Right lobe of liver (tissue), 6 donors: ENCODE data around the gene PCDHGA2. TPM values are rescaled to one million over a fixed set of nuclear protein-coding genes. Genes with fewer than 3 reads are reported as not detected.

ENCODE experiments used
- ATAC-seq, 4 donors: fragments of 200-7000 bp; cut with Tn5 transposase; one replicate each; pipeline ENCODE4 v1.9.1; 2020; ENCODE audit warnings: mild to moderate bottlenecking in 4 of 4, moderate library complexity in 4 of 4
- DNase-seq, 3 donors: peaks; one replicate each; pipeline ENCODE4 v3.0.0-alpha.2; 2020
- H3K27ac ChIP-seq, 3 donors: fragments of 200-600 bp; one replicate each; pipeline ENCODE4 v1.8.0; 2022
- H3K27me3 ChIP-seq, 2 donors: fragments of 200-600 bp; one replicate each; pipeline ENCODE4 v1.8.0; 2022
- H3K36me3 ChIP-seq, 4 donors: fragments of 200-600 bp; sonication (generic) in 1 of 4; one replicate each; pipeline versions ENCODE4 v1.5.1 to v1.8.0; 2017 to 2022; ENCODE audit warnings: control low read depth in 1 of 4
- H3K4me1 ChIP-seq, 4 donors: fragments of 200-600 bp; sonication (generic) in 1 of 4; one replicate each; pipeline versions ENCODE4 v1.5.1 to v1.8.0; 2017 to 2022; ENCODE audit warnings: control low read depth in 1 of 4
- H3K4me3 ChIP-seq, 3 donors: fragments of 200-600 bp; one replicate each; pipeline ENCODE4 v1.8.0; 2022
- H3K9me3 ChIP-seq, 4 donors: fragments of 200-600 bp; sonication (generic) in 1 of 4; one replicate each; pipeline versions ENCODE4 v1.5.1 to v1.8.0; 2017 to 2022; ENCODE audit warnings: control low read depth in 1 of 4
- POLR2A ChIP-seq: fragments of 450-650 bp; IDR thresholded peaks from one replicate; pipeline ENCODE4 v1.6.1; 2017; ENCODE audit warnings: antibody characterized with exemption, mild to moderate bottlenecking
- WGBS: methylation state at CpG from one replicate; pipeline ENCODE4 v1.1.6; 2018; ENCODE audit warnings: low coverage, low lambda C conversion rate; ENCODE audit not compliant: insufficient coverage; ENCODE audit errors: missing lambda C conversion rate; 5-methylcytosine and 5-hydroxymethylcytosine counted together
- intact Hi-C, 2 donors: fragments of 100-400 bp; cut with DNase I; formaldehyde crosslinking; loops; one replicate each; pipeline versions ENCODE4 v1.11.2 to v1.14.1; 2022
- total RNA-seq, 6 experiments: library from RNA; depleted of rRNA in 2 of 6; stranded (reverse); fragments of >200 nt in 2 of 6; fragmentation: NEBNext Ultra II Directional in 3 of 6; extraction: Animal tissue kit (Norgen Biotek cat#: 25700) in 3 of 6; gene quantifications; one replicate each; pipeline versions ENCODE4 v1.1.0 to v1.2.4, GENCODE V29; 2016 to 2023
- TF ChIP-seq, protein P1 (sequence below), 4 donors: fragments of 200-600 bp in 3 of 4; fragments of 450-650 bp in 1 of 4; IDR thresholded peaks; one replicate each; pipeline versions ENCODE4 v1.5.1 to v1.8.0; 2016 to 2022; ENCODE audit warnings: antibody characterized with exemption in 4 of 4, mild to moderate bottlenecking in 2 of 4
- donor health status: DM: no; HTN: yes; CAD: no.
- donor health status: DM: no; HTN: no; CAD: no.
- donor health status: DM: no; HTN: no; CAD: no.
- donor health status: DM: no; HTN: yes; CAD: no.
- donor health status: DM: no; HTN: yes; CAD: no.

PCDHGA2 gene
- total RNA-seq, 6 experiments from 2014 or later = 0.49 to 0.88 (median 0.57) TPM

- peaks cover 0 to 3% (median 0%) of the 10 kb centered on the region in 4 donors for H3K36me3 ChIP-seq
- TF ChIP-seq, protein P1, sequence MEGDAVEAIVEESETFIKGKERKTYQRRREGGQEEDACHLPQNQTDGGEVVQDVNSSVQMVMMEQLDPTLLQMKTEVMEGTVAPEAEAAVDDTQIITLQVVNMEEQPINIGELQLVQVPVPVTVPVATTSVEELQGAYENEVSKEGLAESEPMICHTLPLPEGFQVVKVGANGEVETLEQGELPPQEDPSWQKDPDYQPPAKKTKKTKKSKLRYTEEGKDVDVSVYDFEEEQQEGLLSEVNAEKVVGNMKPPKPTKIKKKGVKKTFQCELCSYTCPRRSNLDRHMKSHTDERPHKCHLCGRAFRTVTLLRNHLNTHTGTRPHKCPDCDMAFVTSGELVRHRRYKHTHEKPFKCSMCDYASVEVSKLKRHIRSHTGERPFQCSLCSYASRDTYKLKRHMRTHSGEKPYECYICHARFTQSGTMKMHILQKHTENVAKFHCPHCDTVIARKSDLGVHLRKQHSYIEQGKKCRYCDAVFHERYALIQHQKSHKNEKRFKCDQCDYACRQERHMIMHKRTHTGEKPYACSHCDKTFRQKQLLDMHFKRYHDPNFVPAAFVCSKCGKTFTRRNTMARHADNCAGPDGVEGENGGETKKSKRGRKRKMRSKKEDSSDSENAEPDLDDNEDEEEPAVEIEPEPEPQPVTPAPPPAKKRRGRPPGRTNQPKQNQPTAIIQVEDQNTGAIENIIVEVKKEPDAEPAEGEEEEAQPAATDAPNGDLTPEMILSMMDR (IDR thresholded peaks at IDR 0.05) = no peak
- TF ChIP-seq POLR2A = no peak
- H3K9me3 ChIP-seq = peaks cover 0 to 14% (median 5%) of the 10 kb centered on the region in 4 donors
- H3K4me1 ChIP-seq = no peaks in the 10 kb centered on the region
- 47% methylated on average over 10 of the region's 10 CpGs for WGBS
- no peak overlapping the region for H3K4me3 ChIP-seq
- ATAC-seq (no peak), DNase-seq (no peak)
- no peak overlapping the region for H3K27ac ChIP-seq
- intact Hi-C loops = no loop called here
- H3K27me3 ChIP-seq = no peaks in the 10 kb centered on the region
Measured at GRCh38 chr5:141388661-141389060, 50.1 kb downstream of the PCDHGA2 start.

DNA sequence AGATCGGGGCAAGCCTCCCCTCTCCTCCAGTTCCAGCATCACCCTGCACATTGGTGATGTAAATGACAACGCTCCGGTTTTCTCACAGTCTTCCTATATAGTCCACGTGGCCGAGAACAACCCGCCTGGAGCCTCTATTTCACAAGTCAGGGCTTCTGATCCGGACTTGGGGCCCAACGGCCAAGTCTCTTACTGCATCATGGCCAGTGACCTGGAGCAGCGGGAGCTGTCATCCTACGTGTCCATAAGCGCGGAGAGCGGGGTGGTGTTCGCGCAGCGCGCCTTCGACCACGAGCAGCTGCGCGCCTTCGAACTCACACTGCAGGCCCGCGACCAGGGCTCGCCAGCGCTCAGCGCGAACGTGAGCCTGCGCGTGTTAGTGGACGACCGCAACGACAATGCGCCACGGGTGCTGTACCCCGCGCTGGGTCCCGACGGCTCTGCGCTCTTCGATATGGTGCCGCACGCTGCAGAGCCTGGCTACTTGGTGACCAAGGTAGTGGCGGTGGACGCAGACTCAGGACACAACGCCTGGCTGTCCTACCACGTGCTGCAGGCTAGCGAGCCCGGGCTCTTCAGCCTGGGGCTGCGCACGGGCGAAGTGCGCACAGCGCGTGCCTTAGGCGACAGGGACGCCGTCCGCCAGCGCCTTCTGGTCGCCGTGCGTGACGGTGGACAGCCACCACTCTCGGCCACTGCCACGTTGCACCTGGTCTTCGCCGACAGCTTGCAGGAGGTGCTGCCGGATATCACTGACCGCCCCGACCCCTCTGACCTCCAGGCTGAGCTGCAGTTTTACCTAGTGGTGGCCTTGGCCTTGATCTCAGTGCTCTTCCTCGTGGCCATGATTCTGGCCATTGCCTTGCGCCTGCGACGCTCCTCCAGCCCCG, 50.8 kb downstream of the PCDHGA2 start:
- DNase-seq = no peak
- ATAC-seq = no peak
- Histone ChIP-seq H3K27ac (no peak overlapping the region), H3K9me3 (peaks cover 0 to 14% (median 5%) of the 10 kb centered on the region in 4 donors), H3K4me3 (no peak overlapping the region), H3K4me1 (no peaks in the 10 kb centered on the region), H3K36me3 (peaks cover 0 to 3% (median 0%) of the 10 kb centered on the region in 4 donors), H3K27me3 (no peaks in the 10 kb centered on the region)
- 36% methylated on average over 20 of the region's 77 CpGs for WGBS
- intact Hi-C loops = no loop called here
- TF ChIP-seq, protein P1 (IDR thresholded peaks at IDR 0.05) = no peak
- TF ChIP-seq POLR2A = no peak

GRCh38 chr5:141392429-141393198, 54.1 kb downstream of the PCDHGA2 start, which contains the start of gene PCDHGA8:
Gene PCDHGA8, plus strand, starts transcription at chr5:141392633. Its CDS starts 181 bp downstream, at chr5:141392814.
- intact Hi-C loops = no loop called here
- WGBS = 34% methylated on average over 23 of the region's 38 CpGs
- H3K27me3 ChIP-seq = no peaks in the 10 kb centered on the region
- H3K36me3 ChIP-seq = peaks cover 0 to 3% (median 0%) of the 10 kb centered on the region in 4 donors
- no peak for ATAC-seq
- TF ChIP-seq POLR2A = no peak
- TF ChIP-seq, protein P1 (IDR thresholded peaks at IDR 0.05) = no peak
- H3K4me3 ChIP-seq = no peak within 1 kb of the TSS
- peaks cover 0 to 20% (median 5%) of the 10 kb centered on the region in 4 donors for H3K9me3 ChIP-seq
- no peaks in the 10 kb centered on the region for H3K4me1 ChIP-seq
- no peak for DNase-seq
- no peak within 1 kb of the TSS for H3K27ac ChIP-seq

Other genes starting within 250 kb of the PCDHGA2 start
- gene PCDHB2, start 244.1 kb upstream of the PCDHGA2 start, total RNA-seq = under 1 TPM in 3 of 6 experiments, not detected in 3; 0.11 to 0.19 (median 0.14) TPM
- gene PCDHB3, start 238.3 kb upstream of the PCDHGA2 start, total RNA-seq = under 1 TPM in 3 of 6 experiments, not detected in 3; 0.07 to 0.31 (median 0.30) TPM
- gene PCDHB4, start 216.9 kb upstream of the PCDHGA2 start, total RNA-seq = under 1 TPM; 0.10 to 0.35 (median 0.20) TPM
- 1 to 10 TPM in 1 of 6 experiments, under 1 TPM in 5; 0.18 to 1.2 (median 0.45) TPM for gene PCDHB5, start 203.6 kb upstream of the PCDHGA2 start, total RNA-seq
- under 1 TPM in 4 of 6 experiments, not detected in 2; 0.06 to 0.16 (median 0.12) TPM for gene PCDHB6, start 188.7 kb upstream of the PCDHGA2 start, total RNA-seq
- under 1 TPM; 0.07 to 0.31 (median 0.13) TPM for gene PCDHB7, start 166.1 kb upstream of the PCDHGA2 start, total RNA-seq
- gene PCDHB8, start 161.0 kb upstream of the PCDHGA2 start, total RNA-seq = under 1 TPM in 4 of 6 experiments, not detected in 2; 0.12 to 0.49 (median 0.19) TPM
- gene PCDHB16, start 156.4 kb upstream of the PCDHGA2 start, total RNA-seq = under 1 TPM; 0.17 to 0.51 (median 0.34) TPM
- gene PCDHB9, start 151.6 kb upstream of the PCDHGA2 start, total RNA-seq = under 1 TPM in 5 of 6 experiments, not detected in 1; 0.07 to 0.51 (median 0.21) TPM
- under 1 TPM in 5 of 6 experiments, not detected in 1; 0.09 to 0.23 (median 0.12) TPM for gene PCDHB10, start 146.4 kb upstream of the PCDHGA2 start, total RNA-seq
- gene PCDHB11, start 139.1 kb upstream of the PCDHGA2 start, total RNA-seq = under 1 TPM in 5 of 6 experiments, not detected in 1; 0.06 to 0.44 (median 0.19) TPM
- 1 to 10 TPM in 1 of 6 experiments, under 1 TPM in 4, not detected in 1; 0.27 to 1.1 (median 0.33) TPM for gene PCDHB12, start 130.0 kb upstream of the PCDHGA2 start, total RNA-seq
- under 1 TPM; 0.25 to 1.00 (median 0.49) TPM for gene PCDHB13, start 124.8 kb upstream of the PCDHGA2 start, total RNA-seq
- 1 to 10 TPM in 1 of 6 experiments, under 1 TPM in 5; 0.44 to 1.0 (median 0.86) TPM for gene PCDHB14, start 115.4 kb upstream of the PCDHGA2 start, total RNA-seq
- under 1 TPM; 0.37 to 0.83 (median 0.63) TPM for gene PCDHB15, start 93.4 kb upstream of the PCDHGA2 start, total RNA-seq
- under 1 TPM in 1 of 6 experiments, not detected in 5; 0.31 TPM for gene SLC25A2, start 34.7 kb upstream of the PCDHGA2 start, total RNA-seq
- 10 to 100 TPM; 17.7 to 37.9 (median 22.3) TPM for gene TAF7, start 18.0 kb upstream of the PCDHGA2 start, total RNA-seq
- under 1 TPM in 5 of 6 experiments, not detected in 1; 0.04 to 0.18 (median 0.12) TPM for gene PCDHGA1, start 8.2 kb upstream of the PCDHGA2 start, total RNA-seq
- gene PCDHGA3, start 5.1 kb downstream of the PCDHGA2 start, total RNA-seq = 1 to 10 TPM in 2 of 6 experiments, under 1 TPM in 4; 0.51 to 1.8 (median 0.76) TPM
- 1 to 10 TPM in 1 of 6 experiments, under 1 TPM in 5; 0.37 to 1.2 (median 0.52) TPM for gene PCDHGB1, start 11.3 kb downstream of the PCDHGA2 start, total RNA-seq
- gene PCDHGA4, start 16.3 kb downstream of the PCDHGA2 start, total RNA-seq = 1 to 10 TPM in 2 of 6 experiments, under 1 TPM in 4; 0.39 to 1.8 (median 0.73) TPM
- gene PCDHGB2, start 21.2 kb downstream of the PCDHGA2 start, total RNA-seq = 1 to 10 TPM in 5 of 6 experiments, under 1 TPM in 1; 0.51 to 2.8 (median 1.4) TPM
- 1 to 10 TPM in 1 of 6 experiments, under 1 TPM in 5; 0.32 to 1.2 (median 0.57) TPM for gene PCDHGA5, start 25.4 kb downstream of the PCDHGA2 start, total RNA-seq
- 1 to 10 TPM in 3 of 6 experiments, under 1 TPM in 3; 0.56 to 1.8 (median 1.2) TPM for gene PCDHGB3, start 31.5 kb downstream of the PCDHGA2 start, total RNA-seq
- 1 to 10 TPM in 3 of 6 experiments, under 1 TPM in 3; 0.56 to 1.3 (median 0.89) TPM for gene PCDHGA6, start 35.1 kb downstream of the PCDHGA2 start, total RNA-seq
- gene PCDHGA7, start 44.0 kb downstream of the PCDHGA2 start, total RNA-seq = under 1 TPM; 0.37 to 0.99 (median 0.76) TPM
- gene PCDHGB4, start 48.9 kb downstream of the PCDHGA2 start, total RNA-seq = 1 to 10 TPM; 1.6 to 5.5 (median 2.4) TPM
- under 1 TPM; 0.27 to 0.88 (median 0.50) TPM for gene PCDHGA8, start 53.9 kb downstream of the PCDHGA2 start, total RNA-seq
- 1 to 10 TPM; 3.0 to 6.8 (median 4.0) TPM for gene PCDHGB5, start 59.2 kb downstream of the PCDHGA2 start, total RNA-seq
- gene PCDHGA9, start 64.0 kb downstream of the PCDHGA2 start, total RNA-seq = 1 to 10 TPM; 1.0 to 2.5 (median 1.3) TPM
- gene PCDHGB6, start 69.3 kb downstream of the PCDHGA2 start, total RNA-seq = 1 to 10 TPM; 1.9 to 5.0 (median 2.9) TPM
- gene PCDHGA10, start 74.2 kb downstream of the PCDHGA2 start, total RNA-seq = 1 to 10 TPM; 1.5 to 4.6 (median 2.8) TPM
- 1 to 10 TPM; 1.2 to 3.7 (median 2.7) TPM for gene PCDHGB7, start 78.9 kb downstream of the PCDHGA2 start, total RNA-seq
- gene PCDHGA11, start 82.3 kb downstream of the PCDHGA2 start, total RNA-seq = 1 to 10 TPM in 3 of 6 experiments, under 1 TPM in 3; 0.81 to 1.7 (median 1.1) TPM
- gene PCDHGA12, start 91.7 kb downstream of the PCDHGA2 start, total RNA-seq = 1 to 10 TPM in 4 of 6 experiments, under 1 TPM in 2; 0.73 to 1.6 (median 1.3) TPM
- 10 to 100 TPM in 1 of 6 experiments, 1 to 10 TPM in 5; 6.1 to 10.6 (median 7.6) TPM for gene PCDHGC3, start 137.2 kb downstream of the PCDHGA2 start, total RNA-seq
- gene PCDHGC4, start 146.3 kb downstream of the PCDHGA2 start, total RNA-seq = 10 to 100 TPM in 1 of 6 experiments, under 1 TPM in 5; 0.20 to 10.7 (median 0.34) TPM
- under 1 TPM; 0.24 to 0.37 (median 0.32) TPM for gene PCDHGC5, start 150.3 kb downstream of the PCDHGA2 start, total RNA-seq